Activated T-cell treated with anti-CD3 and anti-CD28 coated beads, Interleukin-2, amount 50 U/mL, for 4 hours (primary cell): Measurements from ENCODE around the gene EHMT2. TPM values are rescaled to one million over a fixed set of nuclear protein-coding genes. Genes with fewer than 3 reads are reported as not detected.
"Not testable (repeated sequence)": the region's sequence is repeated elsewhere in the genome, so short reads cannot be mapped to it uniquely, and the experiment has no call there.

Source experiments
- ATAC-seq, 2 donors: fragments of 200-7000 bp; cut with Tn5 transposase; one replicate each; pipeline ENCODE4 v1.10.0; 2021
- DNase-seq: peaks from one replicate; pipeline ENCODE4 v3.0.0-alpha.2; 2020
- H3K27me3 Mint-ChIP-seq: one replicate; pipeline ENCODE4 v1.8.0; 2021; ENCODE audit warnings: low read depth, mixed read lengths
- H3K36me3 Mint-ChIP-seq: one replicate; pipeline ENCODE4 v1.8.0; 2022; ENCODE audit warnings: mixed read lengths; ENCODE audit not compliant: insufficient read depth
- H3K4me1 Mint-ChIP-seq: one replicate; pipeline ENCODE4 v1.8.0; 2021; ENCODE audit warnings: low read depth, mixed read lengths
- H3K4me3 Mint-ChIP-seq: one replicate; pipeline ENCODE4 v1.8.0; 2021; ENCODE audit warnings: mild to moderate bottlenecking, moderate library complexity, mixed read lengths
- H3K9me3 Mint-ChIP-seq: one replicate; pipeline ENCODE4 v1.8.0; 2021; ENCODE audit warnings: mixed read lengths
- total RNA-seq, 3 donors: library from RNA; stranded (reverse); gene quantifications; one replicate each; pipeline ENCODE4 v1.2.1, GENCODE V29; 2021

The EHMT2 gene
- total RNA-seq, 3 donors from 2014 or later: 52.8 to 70.9 (median 67.8) TPM

DNA sequence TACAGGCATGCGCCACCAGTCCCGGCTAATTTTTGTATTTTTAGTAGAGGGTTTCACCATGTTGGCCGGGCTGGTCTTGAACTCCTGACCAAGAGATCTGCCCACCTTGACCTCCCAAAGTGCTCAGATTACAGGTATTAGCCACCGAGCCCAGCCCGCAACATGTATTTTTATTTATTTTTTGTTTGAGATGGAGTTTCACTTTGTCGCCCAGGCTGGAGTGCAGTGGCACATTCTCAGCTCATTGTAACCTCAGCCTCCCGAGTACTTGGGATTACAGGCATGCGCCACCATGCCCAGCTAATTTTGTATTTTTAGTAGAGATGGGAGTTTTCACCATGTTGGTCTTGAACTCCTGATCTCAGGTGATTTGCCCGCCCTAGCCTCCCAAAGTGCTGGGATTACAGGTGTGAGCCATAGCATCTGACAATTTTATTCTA is 59.4 kb downstream of the EHMT2 start:
- H3K4me1 Mint-ChIP-seq: peaks cover 26% of the 10 kb centered on the region
- H3K4me3 Mint-ChIP-seq: peak overlapping the region; percentile 99
- not testable (repeated sequence) for DNase-seq, H3K9me3 Mint-ChIP-seq, ATAC-seq, H3K27me3 Mint-ChIP-seq
- H3K36me3 Mint-ChIP-seq: peaks cover 43% of the 10 kb centered on the region

GRCh38 chr6:31837369-31838113 is 60.0 kb downstream of the EHMT2 start:
- ATAC-seq (no peak), DNase-seq (no peak)
- peak overlapping the region; percentile 99 for H3K4me3 Mint-ChIP-seq
- H3K9me3 Mint-ChIP-seq: no peaks in the 10 kb centered on the region
- H3K36me3 Mint-ChIP-seq: peaks cover 43% of the 10 kb centered on the region
- H3K4me1 Mint-ChIP-seq: peaks cover 28% of the 10 kb centered on the region
- no peaks in the 10 kb centered on the region for H3K27me3 Mint-ChIP-seq

DNA sequence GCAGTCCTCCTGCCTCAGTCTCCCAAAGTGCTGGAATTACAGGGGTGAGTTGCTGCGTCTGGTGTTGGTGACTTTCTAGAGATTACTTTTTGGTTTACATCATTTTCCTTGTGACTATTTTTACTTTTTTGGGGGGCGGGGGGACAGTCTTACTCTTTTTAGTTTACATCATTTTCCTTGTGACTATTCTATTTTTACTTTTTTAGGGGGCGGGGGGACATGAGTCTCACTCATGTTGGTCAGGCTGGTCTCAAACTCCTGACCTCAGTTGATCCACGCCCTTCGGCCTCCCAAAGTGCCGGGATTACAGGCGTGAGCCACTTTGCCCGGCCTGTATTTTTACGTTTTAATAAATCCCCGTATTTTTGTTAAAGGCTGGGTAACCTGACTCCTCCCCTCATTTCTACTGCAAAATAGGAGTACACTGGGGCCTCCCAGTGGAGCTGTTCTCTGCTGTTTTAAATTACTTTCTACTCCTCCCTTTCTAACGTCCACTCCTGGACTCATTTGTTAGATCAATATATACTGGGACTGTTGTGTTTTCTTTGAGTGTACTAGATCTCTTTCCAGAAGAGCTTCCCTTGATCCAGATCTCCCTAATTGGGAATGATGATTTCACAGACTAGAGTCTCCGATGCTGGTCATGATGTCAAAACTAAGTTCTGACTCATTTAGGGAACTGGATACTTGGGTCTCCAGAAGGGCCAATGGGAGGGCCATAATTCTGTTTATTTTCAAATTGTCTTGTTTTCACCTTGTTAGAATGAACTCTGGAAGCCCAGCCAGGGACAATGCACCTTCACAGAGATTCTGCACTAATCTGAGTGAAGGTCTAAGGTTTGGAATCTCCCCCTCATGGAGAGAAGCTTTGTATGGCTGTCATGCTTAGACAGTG is 60.8 kb downstream of the EHMT2 start:
- Mint-ChIP-seq H3K4me1 (peaks cover 28% of the 10 kb centered on the region), H3K9me3 (no peaks in the 10 kb centered on the region), H3K27me3 (no peaks in the 10 kb centered on the region), H3K36me3 (peaks cover 43% of the 10 kb centered on the region), H3K4me3 (peak overlapping the region; percentile 99)
- no peak for DNase-seq
- no peak for ATAC-seq

- Mint-ChIP-seq H3K9me3 (no peaks in the 10 kb centered on the region), H3K4me1 (peaks cover 32% of the 10 kb centered on the region), H3K27me3 (no peaks in the 10 kb centered on the region), H3K4me3 (peak overlapping the region; percentile 99), H3K36me3 (peaks cover 43% of the 10 kb centered on the region)
- ATAC-seq (no peak), DNase-seq (no peak)
Observed at GRCh38 chr6:31836047-31836473, 61.4 kb downstream of the EHMT2 start.

- Mint-ChIP-seq H3K4me1 (peaks cover 39% of the 10 kb centered on the region), H3K9me3 (no peaks in the 10 kb centered on the region), H3K27me3 (no peaks in the 10 kb centered on the region), H3K36me3 (peaks cover 37% of the 10 kb centered on the region), H3K4me3 (peak overlapping the region; percentile 99)
- DNase-seq (peak; percentile 79), ATAC-seq (peak; percentile 73 to 75)
Observed at GRCh38 chr6:31834367-31835250, 62.9 kb downstream of the EHMT2 start.

DNA sequence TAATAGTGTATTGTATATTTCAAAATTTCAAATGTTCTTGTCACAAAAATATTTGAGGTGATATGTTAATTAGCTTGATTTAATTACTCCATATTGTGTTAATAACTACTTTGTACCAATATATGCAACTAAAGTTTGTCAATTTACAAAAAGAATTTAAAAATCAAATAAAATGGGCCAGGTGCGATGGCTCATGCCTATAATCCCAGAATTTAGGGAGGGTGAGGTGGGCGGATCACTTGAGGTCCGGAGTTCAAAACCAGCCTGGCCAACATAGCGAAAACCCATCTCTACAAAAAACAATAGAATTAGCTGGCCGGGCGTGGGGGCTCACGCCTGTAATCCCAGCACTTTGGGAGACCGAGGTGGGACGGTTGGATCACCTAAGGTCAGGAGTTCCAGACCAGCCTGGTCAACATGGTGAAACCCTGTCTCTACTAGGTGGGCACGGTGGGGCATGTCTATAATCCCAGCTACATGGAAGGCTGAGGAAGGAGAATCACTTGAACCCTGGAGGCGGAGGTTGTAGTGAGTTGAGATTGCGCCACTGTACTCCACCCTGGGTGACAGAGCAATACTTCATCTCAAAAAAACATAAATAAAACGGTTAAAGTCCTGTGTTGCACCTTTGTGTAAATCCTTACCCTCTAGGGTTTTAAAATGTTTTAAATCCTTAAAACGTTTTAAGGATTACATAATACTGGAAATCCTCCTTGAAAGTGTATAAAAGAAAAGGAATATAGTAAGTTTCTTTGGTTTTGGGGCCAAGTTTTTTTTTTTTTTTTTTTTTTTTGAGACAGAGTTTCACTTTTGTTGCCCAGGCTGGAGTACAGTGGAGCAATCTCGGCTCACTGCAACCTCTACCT is 65.9 kb downstream of the EHMT2 start:
- H3K4me1 Mint-ChIP-seq: peaks cover 29% of the 10 kb centered on the region
- peaks cover 15% of the 10 kb centered on the region for H3K36me3 Mint-ChIP-seq
- DNase-seq: no peak
- no peak for ATAC-seq
- H3K4me3 Mint-ChIP-seq: peak overlapping the region; percentile 95
- no peaks in the 10 kb centered on the region for H3K9me3 Mint-ChIP-seq
- H3K27me3 Mint-ChIP-seq: no peaks in the 10 kb centered on the region

DNA sequence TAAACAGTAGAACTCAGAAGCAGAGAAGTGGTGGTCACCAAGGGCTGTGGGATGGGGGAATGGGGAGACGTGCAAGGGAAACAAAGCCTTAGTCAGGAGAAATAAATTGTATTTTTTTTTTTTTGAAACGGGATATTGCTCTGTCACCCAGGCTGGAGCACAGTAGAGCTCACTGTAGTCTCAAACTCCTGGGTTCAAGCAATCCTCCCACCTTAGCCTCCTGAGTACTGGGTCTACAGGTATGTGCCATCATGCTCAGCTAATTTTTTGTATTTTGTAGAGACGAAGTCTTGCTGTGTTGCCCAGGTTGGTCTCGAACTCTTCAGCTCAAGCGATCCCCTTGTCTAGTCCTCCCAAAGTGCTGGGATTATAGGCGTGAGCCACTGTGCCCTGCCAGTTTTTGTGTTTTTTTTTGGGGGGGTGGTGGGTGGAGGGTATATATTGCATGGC is 66.6 kb downstream of the EHMT2 start:
- no peaks in the 10 kb centered on the region for H3K27me3 Mint-ChIP-seq
- H3K4me3 Mint-ChIP-seq: peak overlapping the region; percentile 95
- DNase-seq (no peak), ATAC-seq (no peak)
- no peaks in the 10 kb centered on the region for H3K9me3 Mint-ChIP-seq
- H3K4me1 Mint-ChIP-seq: peaks cover 27% of the 10 kb centered on the region
- H3K36me3 Mint-ChIP-seq: peaks cover 9% of the 10 kb centered on the region

Other genes starting within 250 kb of the EHMT2 start
- 100 to 1,000 TPM; 403 to 418 (median 411) TPM for gene BAG6, start 245.0 kb downstream of the EHMT2 start, total RNA-seq
- gene APOM, start 241.8 kb downstream of the EHMT2 start, total RNA-seq: 1 to 10 TPM; 1.8 to 2.8 (median 2.1) TPM
- gene C6orf47, start 236.9 kb downstream of the EHMT2 start, total RNA-seq: 10 to 100 TPM; 17.1 to 18.3 (median 18.2) TPM
- gene GPANK1, start 232.7 kb downstream of the EHMT2 start, total RNA-seq: 10 to 100 TPM; 34.9 to 37.8 (median 37.5) TPM
- 100 to 1,000 TPM; 301 to 311 (median 307) TPM for gene CSNK2B, start 231.6 kb downstream of the EHMT2 start, total RNA-seq
- 10 to 100 TPM; 22.6 to 24.0 (median 22.9) TPM for gene LY6G5B, start 227.7 kb downstream of the EHMT2 start, total RNA-seq
- 1 to 10 TPM; 2.3 to 3.8 (median 3.1) TPM for gene LY6G5C, start 216.6 kb downstream of the EHMT2 start, total RNA-seq
- 10 to 100 TPM; 33.9 to 38.1 (median 35.2) TPM for gene ABHD16A, start 194.4 kb downstream of the EHMT2 start, total RNA-seq
- gene LY6G6F, start 190.8 kb downstream of the EHMT2 start, total RNA-seq: not detected
- not detected for gene LY6G6D, start 182.3 kb downstream of the EHMT2 start, total RNA-seq
- not detected for gene LY6G6C, start 176.0 kb downstream of the EHMT2 start, total RNA-seq
- gene MPIG6B, start 174.3 kb downstream of the EHMT2 start, total RNA-seq: under 1 TPM in 2 of 3 donors, not detected in 1; 0.33 to 0.55 TPM
- 1 to 10 TPM; 3.4 to 3.9 (median 3.5) TPM for gene DDAH2, start 168.4 kb downstream of the EHMT2 start, total RNA-seq
- 100 to 1,000 TPM; 344 to 370 (median 353) TPM for gene CLIC1, start 161.2 kb downstream of the EHMT2 start, total RNA-seq
- 10 to 100 TPM; 30.9 to 35.4 (median 34.3) TPM for gene MSH5, start 157.7 kb downstream of the EHMT2 start, total RNA-seq
- gene SAPCD1, start 135.0 kb downstream of the EHMT2 start, total RNA-seq: 10 to 100 TPM in 2 of 3 donors, 1 to 10 TPM in 1; 9.4 to 12.2 (median 12.1) TPM
- 1 to 10 TPM; 1.4 TPM for gene VWA7, start 120.4 kb downstream of the EHMT2 start, total RNA-seq
- gene VARS1, start 101.9 kb downstream of the EHMT2 start, total RNA-seq: 100 to 1,000 TPM; 231 to 263 (median 234) TPM
- 100 to 1,000 TPM; 163 to 192 (median 184) TPM for gene LSM2, start 90.7 kb downstream of the EHMT2 start, total RNA-seq
- 1 to 10 TPM; 1.6 to 1.8 (median 1.7) TPM for gene HSPA1L, start 82.4 kb downstream of the EHMT2 start, total RNA-seq
- 10 to 100 TPM; 33.3 to 38.1 (median 34.2) TPM for gene HSPA1A, start 82.2 kb downstream of the EHMT2 start, total RNA-seq
- gene HSPA1B, start 70.0 kb downstream of the EHMT2 start, total RNA-seq: 10 to 100 TPM; 76.1 to 97.7 (median 93.0) TPM
- gene NEU1, start 34.9 kb downstream of the EHMT2 start, total RNA-seq: 10 to 100 TPM; 25.6 to 26.7 (median 26.0) TPM
- gene SLC44A4, start 18.7 kb downstream of the EHMT2 start, total RNA-seq: under 1 TPM; 0.13 to 0.60 (median 0.20) TPM
- gene ZBTB12, start 4.4 kb upstream of the EHMT2 start, total RNA-seq: 1 to 10 TPM; 3.5 to 6.1 (median 5.4) TPM
- 1 to 10 TPM in 1 of 3 donors, under 1 TPM in 2; 0.56 to 1.0 (median 0.95) TPM for gene C2, start 30.0 kb upstream of the EHMT2 start, total RNA-seq
- 1 to 10 TPM in 2 of 3 donors, under 1 TPM in 1; 0.42 to 1.5 (median 1.4) TPM for gene CFB, start 48.4 kb upstream of the EHMT2 start, total RNA-seq
- 100 to 1,000 TPM; 107 to 111 (median 109) TPM for gene NELFE, start 61.3 kb upstream of the EHMT2 start, total RNA-seq
- gene SKIC2, start 61.5 kb upstream of the EHMT2 start, total RNA-seq: 100 to 1,000 TPM; 123 to 157 (median 132) TPM
- 1 to 10 TPM; 7.1 to 9.0 (median 8.9) TPM for gene DXO, start 74.4 kb upstream of the EHMT2 start, total RNA-seq
- gene C4A, start 84.4 kb upstream of the EHMT2 start, total RNA-seq: 1 to 10 TPM; 4.3 to 5.9 (median 5.3) TPM
- gene C4B, start 117.1 kb upstream of the EHMT2 start, total RNA-seq: 1 to 10 TPM; 4.9 to 5.3 (median 5.2) TPM
- 1 to 10 TPM in 1 of 3 donors, under 1 TPM in 2; 0.74 to 1.0 (median 0.84) TPM for gene CYP21A2, start 140.7 kb upstream of the EHMT2 start, total RNA-seq
- 1 to 10 TPM; 1.1 to 1.9 (median 1.6) TPM for gene TNXB, start 211.6 kb upstream of the EHMT2 start, total RNA-seq
- gene ATF6B, start 230.5 kb upstream of the EHMT2 start, total RNA-seq: 10 to 100 TPM; 65.2 to 75.2 (median 67.2) TPM
- 1 to 10 TPM; 3.2 to 6.6 (median 4.9) TPM for gene FKBPL, start 232.6 kb upstream of the EHMT2 start, total RNA-seq